ENCODE results near the gene RAB5B. TPM values are rescaled to one million over a fixed set of nuclear protein-coding genes. Genes with fewer than 3 reads are reported as not detected.

Gene RAB5B
- total RNA-seq, 2 donors from 2014 or later, result 91.3 to 95.5 TPM

GRCh38 chr12:55957106-55957859, 16.6 kb upstream of the RAB5B start:
- Mint-ChIP-seq H3K9me3 (no peaks in the 10 kb centered on the region), H3K4me3 (no peak overlapping the region)
- H3K9ac ChIP-seq (ENCODE audit: extremely low read depth, low read length, poor library complexity, severe bottlenecking), result no peak overlapping the region

GRCh38 chr12:55963760-55964159, 10.1 kb upstream of the RAB5B start:
- Mint-ChIP-seq H3K27me3 (ENCODE audit: insufficient read depth) (no peaks in the 10 kb centered on the region), H3K4me3 (no peak overlapping the region), H3K27ac (no peak overlapping the region), H3K36me3 (ENCODE audit: low read depth) (peaks cover 3% of the 10 kb centered on the region), H3K9me3 (no peaks in the 10 kb centered on the region), H3K4me1 (peaks cover 28% of the 10 kb centered on the region)
- WGBS, 2 experiments (ENCODE audit: insufficient coverage in 1 of 2, insufficient read length in 1 of 2), result 97 to 100% methylated on average over 1 to 2 of the region's 2 CpGs
- H3K9ac ChIP-seq (ENCODE audit: extremely low read depth, low read length, poor library complexity, severe bottlenecking), result no peak overlapping the region
- DNase-seq, result no peak
- no peak for TF ChIP-seq CTCF (conservative IDR thresholded peaks at IDR 0.05)
- no peaks in the 10 kb centered on the region for H3K9me3 ChIP-seq (ENCODE audit: control insufficient read depth, low read length)
- no peaks in the 10 kb centered on the region for H3K27me3 ChIP-seq (ENCODE audit: control insufficient read depth, insufficient read depth, low read length, poor library complexity, severe bottlenecking)
- H3K27ac ChIP-seq (ENCODE audit: low read depth, low read length), result no peak overlapping the region
- H3K4me3 ChIP-seq (ENCODE audit: low read length), result no peak overlapping the region
- H3K36me3 ChIP-seq (ENCODE audit: control insufficient read depth, insufficient read depth, low read length), result peaks cover 4% of the 10 kb centered on the region
- peaks cover 8% of the 10 kb centered on the region for H3K4me1 ChIP-seq (ENCODE audit: control insufficient read depth, insufficient read depth, low read length)

More at GRCh38 chr12:55957106-55957859, 16.6 kb upstream of the RAB5B start:
- no peaks in the 10 kb centered on the region for H3K9me3 ChIP-seq (ENCODE audit: control insufficient read depth, low read length)
- no peaks in the 10 kb centered on the region for H3K36me3 Mint-ChIP-seq (ENCODE audit: low read depth)
- no peak for TF ChIP-seq CTCF (conservative IDR thresholded peaks at IDR 0.05)
- WGBS, 2 experiments (ENCODE audit: insufficient coverage in 1 of 2, insufficient read length in 1 of 2), result 86 to 93% methylated on average over 5 of the region's 5 CpGs
- no peaks in the 10 kb centered on the region for H3K36me3 ChIP-seq (ENCODE audit: control insufficient read depth, insufficient read depth, low read length)
- no peaks in the 10 kb centered on the region for H3K27me3 Mint-ChIP-seq (ENCODE audit: insufficient read depth)
- H3K27ac ChIP-seq (ENCODE audit: low read depth, low read length), result no peak overlapping the region
- peaks cover 5% of the 10 kb centered on the region for H3K4me1 ChIP-seq (ENCODE audit: control insufficient read depth, insufficient read depth, low read length)
- H3K27ac Mint-ChIP-seq, result no peak overlapping the region
- DNase-seq, result no peak
- no peak overlapping the region for H3K4me3 ChIP-seq (ENCODE audit: low read length)
- H3K4me1 Mint-ChIP-seq, result peaks cover 4% of the 10 kb centered on the region
- no peaks in the 10 kb centered on the region for H3K27me3 ChIP-seq (ENCODE audit: control insufficient read depth, insufficient read depth, low read length, poor library complexity, severe bottlenecking)

GRCh38 chr12:55965240-55965639, 8.6 kb upstream of the RAB5B start:
- H3K4me3 ChIP-seq (ENCODE audit: low read length), result peak overlapping the region; percentile 93
- DNase-seq, result peak; percentile 61

More at GRCh38 chr12:55965240-55965639, 8.6 kb upstream of the RAB5B start:
- no peaks in the 10 kb centered on the region for H3K9me3 Mint-ChIP-seq
- H3K27ac ChIP-seq (ENCODE audit: low read depth, low read length), result peak overlapping the region; percentile 79
- peaks cover 29% of the 10 kb centered on the region for H3K4me1 Mint-ChIP-seq
- WGBS, 2 experiments (ENCODE audit: insufficient coverage in 1 of 2, insufficient read length in 1 of 2), result 56 to 67% methylated on average over 1 to 5 of the region's 5 CpGs
- no peaks in the 10 kb centered on the region for H3K27me3 Mint-ChIP-seq (ENCODE audit: insufficient read depth)
- H3K4me3 Mint-ChIP-seq, result peak overlapping the region; percentile 98
- H3K27me3 ChIP-seq (ENCODE audit: control insufficient read depth, insufficient read depth, low read length, poor library complexity, severe bottlenecking), result no peaks in the 10 kb centered on the region
- TF ChIP-seq CTCF (conservative IDR thresholded peaks at IDR 0.05), result no peak
- peaks cover 10% of the 10 kb centered on the region for H3K36me3 Mint-ChIP-seq (ENCODE audit: low read depth)
- H3K36me3 ChIP-seq (ENCODE audit: control insufficient read depth, insufficient read depth, low read length), result peaks cover 17% of the 10 kb centered on the region
- peak overlapping the region; percentile 95 for H3K27ac Mint-ChIP-seq
- H3K4me1 ChIP-seq (ENCODE audit: control insufficient read depth, insufficient read depth, low read length), result peaks cover 10% of the 10 kb centered on the region
- H3K9me3 ChIP-seq (ENCODE audit: control insufficient read depth, low read length), result no peaks in the 10 kb centered on the region
- H3K9ac ChIP-seq (ENCODE audit: extremely low read depth, low read length, poor library complexity, severe bottlenecking), result no peak overlapping the region

Data from endodermal cell (in vitro differentiated cells).